ENCODE results near the gene UMPS. TPM values are rescaled to one million over a fixed set of nuclear protein-coding genes. Genes with fewer than 3 reads are reported as not detected.
A peak's percentile ranks its signal among the peaks of the same experiment; 100 is the strongest.

UMPS gene
- total RNA-seq, 2 donors from 2014 or later = 6.6 to 14.3 TPM

GRCh38 chr3:124766113-124767095 lies 36.2 kb downstream of the UMPS start:
- Histone ChIP-seq H3K27ac (no peak overlapping the region), H3K36me3 (peaks cover 62% of the 10 kb centered on the region), H3K27me3 (no peaks in the 10 kb centered on the region), H3K4me3 (no peak overlapping the region), H3K9me3 (no peaks in the 10 kb centered on the region), H3K4me1 (peaks cover 0 to 33% of the 10 kb centered on the region in 2 donors)
- DNase-seq (ENCODE audit: low spot score) = no peak
- TF ChIP-seq CTCF (IDR thresholded peaks at IDR 0.05) = no peak

GRCh38 chr3:124767264-124767663 lies 37.0 kb downstream of the UMPS start:
- Histone ChIP-seq H3K27ac (no peak overlapping the region), H3K4me1 (peaks cover 0 to 33% of the 10 kb centered on the region in 2 donors), H3K4me3 (no peak overlapping the region), H3K36me3 (peaks cover 62% of the 10 kb centered on the region), H3K27me3 (no peaks in the 10 kb centered on the region), H3K9me3 (no peaks in the 10 kb centered on the region)
- TF ChIP-seq CTCF (IDR thresholded peaks at IDR 0.05) = no peak
- DNase-seq (ENCODE audit: low spot score) = no peak

- Histone ChIP-seq H3K27me3 (no peaks in the 10 kb centered on the region), H3K4me3 (no peak overlapping the region), H3K36me3 (peaks cover 62% of the 10 kb centered on the region), H3K9me3 (no peaks in the 10 kb centered on the region), H3K4me1 (peaks cover 0 to 37% of the 10 kb centered on the region in 2 donors), H3K27ac (no peak overlapping the region)
- no peak for TF ChIP-seq CTCF (IDR thresholded peaks at IDR 0.05)
- DNase-seq (ENCODE audit: low spot score) = no peak
Measured at GRCh38 chr3:124767691-124768090, 37.4 kb downstream of the UMPS start.

- Histone ChIP-seq H3K27me3 (no peaks in the 10 kb centered on the region), H3K27ac (peak overlapping the region in 1 of 2 donors; percentile 77), H3K9me3 (no peaks in the 10 kb centered on the region), H3K4me3 (no peak overlapping the region), H3K36me3 (peaks cover 50% of the 10 kb centered on the region), H3K4me1 (peaks cover 0 to 49% of the 10 kb centered on the region in 2 donors)
- TF ChIP-seq CTCF (IDR thresholded peaks at IDR 0.05) = peak in 1 of 2 donors; percentile 47
- DNase-seq (ENCODE audit: low spot score) = no peak
Measured at GRCh38 chr3:124768812-124769211, 38.6 kb downstream of the UMPS start.

- H3K4me1 ChIP-seq = peaks cover 0 to 55% of the 10 kb centered on the region in 2 donors
- H3K27ac ChIP-seq = peak overlapping the region in 1 of 2 donors; percentile 77
- no peaks in the 10 kb centered on the region for H3K9me3 ChIP-seq
- TF ChIP-seq CTCF (IDR thresholded peaks at IDR 0.05) = no peak
- no peaks in the 10 kb centered on the region for H3K27me3 ChIP-seq
- H3K4me3 ChIP-seq = no peak overlapping the region
- no peak for DNase-seq (ENCODE audit: low spot score)
- peaks cover 44% of the 10 kb centered on the region for H3K36me3 ChIP-seq
Measured at GRCh38 chr3:124769462-124769861, 39.2 kb downstream of the UMPS start.

All from right atrium auricular region (tissue), 2 donors.